Mesenchymal stem cell (in vitro differentiated cells and primary cell): ENCODE measurements around the gene TP53AIP1.

ENCODE experiments used
- DNase-seq: peaks from one replicate; pipeline ENCODE4 v3.0.0-alpha.2; 2013
- H2AFZ ChIP-seq: one replicate; pipeline ENCODE4 v1.6.1; 2013; ENCODE audit warnings: low read depth, mild to moderate bottlenecking, control low read depth, inconsistent platforms, low read length, moderate library complexity
- H2AK5ac ChIP-seq: 2 replicates; pipeline ENCODE4 v1.6.1; 2013; ENCODE audit warnings: low read length, moderate library complexity, mild to moderate bottlenecking, inconsistent platforms; ENCODE audit not compliant: severe bottlenecking
- H2BK120ac ChIP-seq: one replicate; pipeline ENCODE4 v1.6.1; 2013; ENCODE audit warnings: low read depth, mild to moderate bottlenecking, inconsistent platforms, low read length, moderate library complexity
- H2BK12ac ChIP-seq, 2 experiments: one replicate each; pipeline ENCODE4 v1.6.1; 2013; ENCODE audit warnings: inconsistent platforms in 2 of 2, low read length in 2 of 2, mild to moderate bottlenecking in 2 of 2, moderate library complexity in 2 of 2, control low read depth in 1 of 2
- H2BK15ac ChIP-seq: one replicate; pipeline ENCODE4 v1.6.1; 2013; ENCODE audit warnings: mild to moderate bottlenecking, low read depth, inconsistent platforms; ENCODE audit not compliant: poor library complexity, severe bottlenecking
- H2BK5ac ChIP-seq: 2 replicates; pipeline ENCODE4 v1.6.1; 2013; ENCODE audit warnings: low read depth, mild to moderate bottlenecking, low read length, control low read depth, inconsistent platforms; ENCODE audit not compliant: poor library complexity, severe bottlenecking
- H3K14ac ChIP-seq, 2 experiments: one replicate each; pipeline ENCODE4 v1.6.1; 2013; ENCODE audit warnings: inconsistent platforms in 2 of 2, low read length in 2 of 2, control low read depth in 1 of 2, mild to moderate bottlenecking in 1 of 2, moderate library complexity in 1 of 2
- H3K18ac ChIP-seq, 2 experiments: one replicate each; pipeline ENCODE4 v1.6.1; 2013; ENCODE audit warnings: inconsistent platforms in 2 of 2, low read length in 2 of 2, control low read depth in 1 of 2, low read depth in 1 of 2, mild to moderate bottlenecking in 1 of 2
- H3K23ac ChIP-seq, 2 experiments: one replicate each; pipeline ENCODE4 v1.6.1; 2013; ENCODE audit warnings: inconsistent platforms in 2 of 2, low read length in 2 of 2, mild to moderate bottlenecking in 2 of 2, moderate library complexity in 2 of 2, control low read depth in 1 of 2
- H3K27ac ChIP-seq: 2 replicates; pipeline ENCODE4 v1.5.1; 2013; ENCODE audit warnings: mild to moderate bottlenecking, moderate library complexity, low read length, control low read depth, inconsistent platforms; ENCODE audit not compliant: poor library complexity, severe bottlenecking
- H3K27me3 ChIP-seq, 2 experiments: 2 replicates each; pipeline versions ENCODE4 v1.6.1 to v1.7.0; 2013; ENCODE audit warnings: low read length in 2 of 2, mild to moderate bottlenecking in 2 of 2, moderate library complexity in 2 of 2, control low read depth in 1 of 2, inconsistent platforms in 1 of 2; ENCODE audit not compliant: control insufficient read depth in 1 of 2, insufficient read depth in 1 of 2
- H3K36me3 ChIP-seq, 2 experiments: 2 replicates each; pipeline versions ENCODE4 v1.6.1 to v1.7.0; 2013; ENCODE audit warnings: low read length in 2 of 2, control low read depth in 1 of 2, inconsistent platforms in 1 of 2, low read depth in 1 of 2, mild to moderate bottlenecking in 1 of 2; ENCODE audit not compliant: insufficient read depth in 2 of 2, control insufficient read depth in 1 of 2
- H3K4ac ChIP-seq, 2 experiments: one replicate each; pipeline ENCODE4 v1.6.1; 2013; ENCODE audit warnings: inconsistent platforms in 2 of 2, low read length in 2 of 2, mild to moderate bottlenecking in 2 of 2, moderate library complexity in 2 of 2, control low read depth in 1 of 2, low read depth in 1 of 2
- H3K4me1 ChIP-seq: 2 replicates; pipeline ENCODE4 v1.6.1; 2013; ENCODE audit warnings: low read depth, low read length, control low read depth; ENCODE audit not compliant: control insufficient read depth, insufficient read depth
- H3K4me2 ChIP-seq: 2 replicates; pipeline ENCODE4 v1.6.1; 2013; ENCODE audit warnings: low read length, mild to moderate bottlenecking, inconsistent platforms; ENCODE audit not compliant: poor library complexity, severe bottlenecking
- H3K4me3 ChIP-seq, 2 experiments: 2 replicates each; pipeline versions ENCODE4 v1.5.1 to v1.7.0; 2013; ENCODE audit warnings: low read length in 2 of 2, mild to moderate bottlenecking in 2 of 2, control low read depth in 1 of 2, low read depth in 1 of 2; ENCODE audit not compliant: insufficient read depth in 1 of 2
- H3K79me1 ChIP-seq: replicated peaks from 2 replicates; pipeline ENCODE4 v1.6.1; 2013; ENCODE audit warnings: mild to moderate bottlenecking, control low read depth, low read length, inconsistent platforms; ENCODE audit not compliant: poor library complexity, severe bottlenecking
- H3K9ac ChIP-seq: 2 replicates; pipeline ENCODE4 v1.7.0; 2013; ENCODE audit warnings: mild to moderate bottlenecking, low read length, moderate library complexity
- H3K9me3 ChIP-seq: 2 replicates; pipeline ENCODE4 v1.7.0; 2013; ENCODE audit warnings: mild to moderate bottlenecking, low read length; ENCODE audit not compliant: control insufficient read depth
- H4K8ac ChIP-seq: one replicate; pipeline ENCODE4 v1.6.1; 2013; ENCODE audit warnings: inconsistent platforms, mild to moderate bottlenecking, low read length, moderate library complexity
- H4K91ac ChIP-seq: one replicate; pipeline ENCODE4 v1.6.1; 2013; ENCODE audit warnings: mild to moderate bottlenecking, low read length, inconsistent platforms
- WGBS: methylation state at CpG from one replicate; pipeline ENCODE4 v1.1.7; 2013; ENCODE audit warnings: mixed read lengths; 5-methylcytosine and 5-hydroxymethylcytosine counted together

Gene TP53AIP1

GRCh38 chr11:128888034-128888985 is 54.4 kb downstream of the TP53AIP1 start:
- Histone ChIP-seq H3K14ac (no peak overlapping the region), H3K27ac (no peak overlapping the region), H3K9ac (no peak overlapping the region), H2AFZ (no peak overlapping the region), H3K18ac (no peak overlapping the region), H2BK120ac (no peak overlapping the region), H4K8ac (no peak overlapping the region), H3K36me3 (no peaks in the 10 kb centered on the region), H2BK5ac (no peak overlapping the region), H3K23ac (no peak overlapping the region), H3K4me2 (no peak overlapping the region), H4K91ac (no peak overlapping the region), H3K79me1 (no peaks in the 10 kb centered on the region), H3K9me3 (no peaks in the 10 kb centered on the region), H2AK5ac (no peak overlapping the region), H3K4me3 (no peak overlapping the region), H2BK12ac (no peak overlapping the region), H3K27me3 (peaks cover 66 to 79% of the 10 kb centered on the region in 2 experiments), H2BK15ac (no peak overlapping the region), H3K4me1 (peaks cover 10% of the 10 kb centered on the region), H3K4ac (no peak overlapping the region)
- 28% methylated on average over 13 of the region's 15 CpGs for WGBS
- DNase-seq: no peak

- Histone ChIP-seq H3K79me1 (no peaks in the 10 kb centered on the region), H2BK120ac (no peak overlapping the region), H3K18ac (no peak overlapping the region), H3K4ac (no peak overlapping the region), H4K91ac (no peak overlapping the region), H2BK15ac (no peak overlapping the region), H2BK12ac (no peak overlapping the region), H2BK5ac (no peak overlapping the region), H3K23ac (no peak overlapping the region), H4K8ac (no peak overlapping the region), H3K9me3 (no peaks in the 10 kb centered on the region), H3K14ac (no peak overlapping the region), H3K9ac (no peak overlapping the region), H3K4me2 (no peak overlapping the region), H2AFZ (no peak overlapping the region), H3K4me3 (no peak overlapping the region), H3K27ac (no peak overlapping the region), H3K27me3 (peaks cover 77 to 81% of the 10 kb centered on the region in 2 experiments), H3K36me3 (no peaks in the 10 kb centered on the region), H3K4me1 (peaks cover 10% of the 10 kb centered on the region), H2AK5ac (no peak overlapping the region)
- 46% methylated on average over 5 of the region's 5 CpGs for WGBS
- DNase-seq: no peak
Observed at GRCh38 chr11:128886406-128887124, 56.1 kb downstream of the TP53AIP1 start.
